Upper lobe of left lung (tissue), 4 donors: ENCODE measurements around the gene ADAMTS17.

Experiments used
- CTCF ChIP-seq, 6 experiments: fragments of 450-650 bp in 4 of 6; fragments of 200-600 bp in 2 of 6; sonication (generic) in 2 of 6; IDR thresholded peaks; one replicate each; pipeline ENCODE4 v1.5.1; 2016 to 2019; ENCODE audit warnings: antibody characterized with exemption in 6 of 6
- POLR2AphosphoS5 ChIP-seq, 2 donors: sonication (generic); formaldehyde crosslinking; IDR thresholded peaks; one replicate each; pipeline ENCODE4 v1.5.1; 2017; ENCODE audit warnings: antibody characterized with exemption in 2 of 2

GRCh38 chr15:99970891-99971430 lies 370.8 kb downstream of the ADAMTS17 start:
- TF ChIP-seq CTCF (IDR thresholded peaks at IDR 0.05) (no peak), POLR2AphosphoS5 (IDR thresholded peaks at IDR 0.05) (no peak)
